Measurements from ENCODE around the gene GPC1.
A peak's percentile ranks its signal among the peaks of the same experiment; 100 is the strongest.

The GPC1 gene

DNA sequence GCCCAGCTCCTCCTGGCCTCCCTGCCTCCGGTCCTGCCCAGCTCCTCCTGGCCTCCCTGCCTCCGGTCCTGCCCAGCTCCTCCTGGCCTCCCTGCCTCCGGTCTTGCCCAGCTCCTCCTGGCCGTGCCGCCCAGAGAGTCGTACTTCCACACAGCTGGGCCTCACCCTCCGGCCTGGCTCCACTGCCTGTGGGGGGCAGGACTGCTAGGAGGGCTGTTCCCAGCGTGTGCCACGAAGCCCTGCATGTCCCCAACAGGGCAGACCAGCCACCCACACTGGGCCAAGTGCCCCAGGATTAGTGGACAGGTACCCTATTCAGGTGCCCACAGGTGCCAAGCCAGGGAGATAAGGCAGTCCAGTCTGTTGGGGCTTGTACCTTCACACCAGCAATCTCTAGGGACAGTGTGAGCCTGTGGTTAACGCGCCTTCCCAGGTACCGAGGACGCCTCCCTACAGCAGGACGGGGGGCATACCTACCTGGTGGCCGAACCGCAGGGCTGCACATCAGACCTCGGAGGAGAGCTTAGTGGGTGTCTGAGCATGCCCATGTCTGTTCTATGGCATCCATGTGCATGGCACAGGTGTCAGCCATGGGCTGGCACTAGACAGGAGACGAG is 5.3 kb downstream of the GPC1 start:
- no peak for DNase-seq

DNA sequence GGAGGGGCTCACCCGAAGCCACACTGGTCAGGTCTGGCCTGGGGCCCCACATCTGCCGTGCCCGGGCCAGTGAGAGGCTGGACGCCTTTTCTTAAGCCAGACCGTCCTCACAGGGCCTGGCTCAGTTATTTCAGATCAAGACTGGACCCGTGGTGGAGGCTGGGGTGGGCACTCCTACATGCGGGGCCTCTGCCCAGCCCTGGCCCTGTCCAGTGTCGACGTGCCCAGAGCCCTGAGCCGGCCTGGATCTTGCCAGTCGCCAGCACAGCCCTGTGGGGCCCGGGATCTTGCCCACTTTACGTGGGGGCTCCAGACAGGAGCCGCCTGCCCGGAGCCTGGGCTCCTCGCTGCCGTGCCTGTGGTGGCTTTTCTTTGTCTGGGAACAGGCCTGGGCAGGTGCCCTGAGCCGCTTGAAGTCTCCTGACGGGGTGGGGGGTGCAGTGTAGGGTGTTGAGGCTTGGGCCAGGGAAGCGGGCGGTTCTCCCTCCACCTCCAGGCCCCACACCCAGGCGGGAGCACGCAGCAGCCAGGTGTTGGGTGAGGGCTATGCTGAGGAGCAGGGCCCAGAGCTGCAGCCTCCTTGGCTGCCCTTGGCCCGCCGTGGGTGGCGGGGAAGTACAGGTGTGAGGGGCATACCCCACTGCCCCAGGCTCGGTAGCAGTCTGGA is 6.0 kb downstream of the GPC1 start:
- DNase-seq: no peak

DNA sequence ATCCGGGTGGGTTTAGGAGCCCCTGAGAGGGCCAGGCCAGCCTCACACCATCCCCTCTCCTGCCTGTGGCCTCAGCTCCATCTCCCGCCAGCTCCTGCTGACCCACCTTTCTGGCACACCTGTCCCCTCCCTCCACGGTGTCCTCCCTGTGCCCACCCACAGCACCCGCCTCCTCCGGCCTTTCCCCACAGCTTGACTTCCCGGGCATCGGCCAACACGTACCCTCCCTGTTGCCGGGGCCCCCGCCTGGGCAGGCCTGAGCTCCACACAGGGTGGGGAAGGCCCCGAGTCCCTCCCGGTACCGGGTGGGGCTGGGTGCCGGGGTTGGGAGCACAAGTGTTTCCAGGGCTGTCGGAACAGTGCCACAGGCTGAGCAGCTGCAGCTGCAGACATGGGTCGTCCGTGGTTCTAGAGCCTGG is 6.5 kb downstream of the GPC1 start:
- DNase-seq: no peak

DNA sequence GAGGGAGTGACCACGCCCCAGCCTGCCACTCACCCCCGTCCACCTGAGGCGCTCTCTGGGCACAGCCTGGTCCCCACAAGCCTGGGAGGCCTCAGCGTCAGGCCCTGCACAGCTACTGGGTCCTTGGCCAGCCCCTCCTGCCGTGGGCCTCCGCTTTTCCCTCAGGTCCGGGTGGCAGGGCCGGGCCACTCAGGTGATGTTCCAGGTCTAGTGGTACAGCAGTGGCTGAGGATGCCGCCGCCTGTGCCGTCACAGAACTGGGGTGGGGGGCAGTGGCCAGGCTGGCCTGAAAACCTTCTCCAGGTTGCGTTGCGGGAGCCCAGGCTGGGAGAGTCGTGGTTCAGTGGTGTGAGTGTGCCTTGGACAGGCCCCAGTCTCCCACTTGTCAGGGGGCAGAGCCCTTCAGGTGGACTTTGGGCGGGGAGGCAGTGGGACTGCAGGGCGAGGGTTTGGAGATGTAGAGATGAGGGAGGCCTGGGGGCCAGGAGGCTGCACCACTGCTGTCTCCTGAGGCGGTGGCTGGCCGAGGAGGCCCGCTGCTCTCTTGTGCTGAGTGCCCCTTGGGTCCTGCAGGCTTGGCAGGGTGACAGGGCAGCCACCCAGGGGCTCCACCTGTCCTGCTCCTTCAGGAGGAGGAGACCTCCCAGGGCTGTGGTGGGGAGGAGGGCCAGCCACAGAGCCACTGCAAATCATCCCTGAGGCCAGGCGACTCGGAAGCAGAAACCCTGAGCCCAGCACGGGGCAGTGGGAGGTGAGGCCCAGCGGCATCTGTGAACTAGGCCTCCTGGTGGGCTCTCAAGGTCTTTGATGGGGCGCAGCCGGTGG is 7.6 kb downstream of the GPC1 start:
- no peak for DNase-seq

DNA sequence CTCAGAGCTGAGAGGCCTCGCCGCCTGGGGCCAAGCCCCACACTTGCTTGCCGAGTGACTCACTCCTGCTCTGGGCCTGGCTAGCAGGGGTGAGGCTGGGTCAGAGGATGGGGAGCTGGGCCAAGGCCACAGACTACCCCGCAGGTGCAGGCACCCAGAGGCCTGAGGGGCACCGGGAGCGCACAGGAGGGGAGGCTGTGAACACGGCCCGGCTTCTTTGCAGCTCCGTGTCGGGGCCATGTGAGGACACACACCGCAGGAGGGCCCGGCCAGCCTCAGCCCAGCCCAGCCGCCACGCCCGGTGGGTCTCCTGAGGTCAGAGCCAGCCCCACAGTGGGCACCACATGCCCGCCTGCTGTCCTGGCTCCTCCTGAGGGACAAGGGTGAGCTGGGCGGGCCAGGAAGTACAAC is 8.4 kb downstream of the GPC1 start:
- DNase-seq: no peak

DNA sequence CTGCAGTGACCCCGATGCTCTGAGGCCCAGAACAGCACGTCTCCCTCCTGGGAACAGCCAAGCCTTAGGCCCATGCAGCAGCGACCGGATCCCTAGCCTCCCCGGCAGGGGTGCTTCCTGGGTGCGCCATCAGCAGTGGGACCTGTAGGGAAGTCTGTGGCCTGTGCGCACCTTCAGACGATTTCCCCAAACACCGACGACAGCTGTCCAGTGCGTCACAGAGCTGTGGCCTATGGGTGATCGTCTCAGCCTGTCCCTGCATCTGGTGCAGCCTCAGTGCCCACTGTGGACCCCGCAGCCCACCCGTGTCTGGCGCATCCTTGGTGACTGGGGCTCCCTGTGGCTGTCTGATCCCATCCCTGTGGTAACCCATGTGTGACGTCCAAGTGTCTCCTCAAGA is 9.0 kb downstream of the GPC1 start:
- DNase-seq: no peak

DNA sequence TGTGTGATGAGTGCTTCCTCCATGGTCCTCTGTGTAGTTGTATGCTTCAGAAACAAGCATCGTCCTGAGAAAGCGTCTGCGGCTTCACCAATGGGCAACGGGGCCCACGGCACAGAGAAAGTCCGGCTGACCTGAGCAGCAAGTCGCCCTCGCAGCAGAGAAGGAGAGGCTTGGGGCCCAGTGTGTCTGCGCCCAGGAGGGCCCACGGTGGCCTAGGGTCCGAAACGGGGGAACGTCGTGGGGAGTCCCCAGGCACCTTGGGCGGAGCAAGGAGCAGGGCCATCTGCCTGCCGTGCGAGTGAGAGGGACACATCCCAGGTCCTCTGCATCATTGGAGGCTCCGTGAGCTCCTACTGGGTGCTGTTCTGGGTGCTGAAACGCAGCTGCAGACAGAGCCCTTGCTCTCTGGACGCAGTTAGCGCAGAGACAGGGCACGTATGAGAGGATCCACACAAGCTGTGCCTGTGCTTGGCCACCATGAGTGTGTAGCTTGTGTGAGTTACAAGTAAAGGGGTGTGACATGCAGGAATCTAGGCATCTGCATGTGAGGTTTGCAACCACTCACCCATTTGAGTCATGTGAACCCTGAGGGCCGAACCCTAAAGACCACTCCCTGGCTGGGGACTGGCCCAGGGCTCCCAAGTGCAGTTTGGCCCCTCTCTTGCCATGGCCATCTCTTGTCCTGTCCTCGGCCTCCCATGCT is 10.6 kb downstream of the GPC1 start:
- no peak for DNase-seq

DNA sequence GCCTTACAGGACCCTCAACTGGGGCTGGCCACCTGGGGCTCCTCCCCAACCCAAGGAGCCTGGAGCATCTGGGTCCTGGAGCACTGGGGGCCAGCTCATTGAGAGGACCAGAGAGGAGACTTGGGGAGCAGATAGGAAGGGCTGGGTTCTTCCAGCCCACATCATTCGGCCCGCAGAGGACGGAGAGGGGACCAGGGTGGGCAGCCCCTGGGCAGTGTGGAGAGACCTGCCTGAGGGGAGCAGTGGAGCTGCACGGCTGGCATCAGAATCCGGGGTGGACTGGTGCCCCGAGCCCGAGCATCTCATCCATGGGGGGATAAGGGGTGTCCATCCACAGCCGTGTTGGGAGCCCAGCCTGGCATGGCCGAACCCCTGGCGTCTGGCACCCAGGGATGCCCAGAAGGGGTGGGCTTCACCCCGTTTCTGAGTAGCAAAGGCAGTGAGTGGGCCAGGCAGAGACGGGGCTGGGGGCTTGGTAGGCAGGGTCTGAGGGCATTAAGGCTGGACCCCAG is 11.3 kb downstream of the GPC1 start:
- no peak for DNase-seq

DNA sequence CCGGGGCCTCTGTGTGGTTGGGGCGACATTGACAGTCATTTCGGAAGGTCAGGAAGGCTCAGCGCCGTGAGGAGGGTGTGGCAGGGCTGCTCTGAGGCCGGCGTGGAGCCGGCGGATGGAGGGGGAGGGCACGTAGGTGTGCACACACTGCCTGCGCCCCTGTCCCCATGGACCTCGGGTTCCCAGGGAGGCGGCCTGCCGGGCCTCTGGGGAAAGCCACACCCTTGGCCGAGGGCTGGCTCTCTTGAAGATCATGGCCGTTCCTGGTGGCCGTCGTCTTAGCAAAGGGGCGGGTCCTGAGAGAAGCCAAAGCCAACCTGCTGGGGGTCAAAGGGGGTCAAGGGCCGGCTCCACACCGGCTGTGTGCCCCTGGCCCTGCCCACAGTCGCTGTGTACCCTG is 11.9 kb downstream of the GPC1 start:
- no peak for DNase-seq

DNA sequence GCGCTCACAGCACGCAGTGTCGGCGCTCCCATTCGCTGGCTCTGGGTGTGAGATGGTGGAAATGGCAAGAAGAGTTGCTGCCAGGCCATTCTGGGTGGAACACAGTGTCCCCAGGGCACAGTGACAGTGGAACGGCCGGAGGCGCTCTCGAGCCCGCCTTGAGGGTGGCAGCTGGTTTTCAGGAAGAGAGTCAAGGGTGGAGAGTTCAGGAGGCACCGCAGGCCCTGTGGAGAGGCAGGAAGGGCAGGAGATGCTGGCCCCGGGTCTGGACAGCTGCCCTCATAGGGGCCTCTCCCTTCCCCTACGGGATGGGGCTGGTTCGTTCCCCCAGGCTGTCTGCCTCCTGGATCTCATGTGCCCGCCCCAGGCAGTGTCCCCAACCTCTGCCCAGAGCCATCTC is 12.5 kb downstream of the GPC1 start:
- no peak for DNase-seq

DNA sequence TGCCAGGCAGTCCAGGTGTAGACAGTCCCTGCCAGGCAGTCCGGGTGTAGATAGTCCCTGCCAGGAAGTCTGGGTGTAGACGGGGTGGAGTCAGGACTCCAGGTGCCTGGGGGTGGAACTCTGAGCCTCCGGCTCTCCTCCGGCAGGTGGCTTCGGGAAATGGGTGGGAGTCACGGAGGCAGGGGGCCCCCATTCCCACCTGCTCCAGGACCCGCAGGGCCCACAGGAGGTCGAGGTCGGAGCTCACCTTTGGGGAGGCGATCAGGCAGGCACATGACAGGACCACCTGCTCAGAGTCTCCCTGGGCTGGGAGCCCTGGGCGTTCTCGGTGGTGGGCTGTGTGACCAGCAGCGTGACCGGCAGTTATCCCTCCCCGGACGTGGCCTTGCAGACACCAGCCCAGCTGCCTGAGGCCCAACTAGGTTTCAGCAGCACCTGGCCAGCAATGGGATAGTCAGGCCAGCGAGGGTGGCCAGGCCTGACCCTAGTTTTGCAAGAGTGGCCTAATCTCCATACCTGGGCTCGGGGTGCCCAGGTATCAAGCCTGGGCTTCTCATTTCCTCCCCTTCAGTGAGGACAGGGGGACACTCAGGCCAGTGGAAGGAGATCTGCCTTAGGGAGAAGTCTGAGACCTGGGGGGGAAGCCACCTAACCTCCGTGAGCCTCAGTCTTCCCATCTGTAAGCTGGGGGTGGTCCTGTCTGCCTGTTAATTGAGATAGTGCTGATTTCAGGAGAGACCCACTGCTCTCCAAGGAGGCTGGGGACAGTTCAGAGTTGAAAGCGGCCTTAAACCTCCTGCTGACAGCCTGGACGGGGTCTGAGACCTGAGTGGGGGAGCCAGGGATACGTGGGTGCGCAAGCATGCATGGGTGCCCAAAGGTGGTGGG is 13.2 kb downstream of the GPC1 start:
- DNase-seq: no peak

DNA sequence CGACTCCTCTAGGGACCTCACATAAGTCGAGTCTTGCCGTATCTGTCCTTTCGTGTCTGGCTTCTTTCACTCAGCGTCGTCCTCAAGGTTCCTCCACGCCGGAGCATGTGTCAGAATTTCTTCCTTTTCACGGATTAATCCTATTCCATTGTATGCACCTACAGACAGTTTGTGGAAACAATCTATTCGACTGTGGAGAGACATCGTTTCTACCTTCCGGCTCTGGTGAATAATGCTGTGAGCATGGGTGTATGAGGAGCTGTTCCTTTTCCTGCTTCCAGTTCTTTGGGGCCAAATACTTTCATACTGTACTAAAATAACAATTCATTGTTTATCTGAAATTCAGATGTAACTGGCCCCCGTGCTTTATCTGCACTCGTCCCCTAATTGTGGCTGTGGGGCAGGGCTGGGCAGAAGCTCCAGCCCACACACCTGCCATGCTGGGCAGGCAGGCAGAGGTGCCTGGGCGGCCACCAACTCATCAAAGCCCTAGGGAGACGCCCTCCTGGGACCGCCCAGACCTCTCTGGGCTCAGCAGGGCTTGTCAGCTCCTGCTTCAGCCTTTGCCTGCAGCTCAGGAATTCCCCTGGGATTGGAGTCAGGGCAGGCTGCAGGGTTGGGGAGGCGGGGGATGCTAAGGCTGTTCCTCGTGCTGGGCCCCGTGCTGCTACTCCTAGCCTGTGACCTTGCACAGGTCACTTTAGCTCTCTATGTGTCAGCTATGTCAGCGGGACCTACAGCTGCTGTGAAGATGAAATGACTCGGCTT is 14.5 kb downstream of the GPC1 start:
- no peak for DNase-seq

DNA sequence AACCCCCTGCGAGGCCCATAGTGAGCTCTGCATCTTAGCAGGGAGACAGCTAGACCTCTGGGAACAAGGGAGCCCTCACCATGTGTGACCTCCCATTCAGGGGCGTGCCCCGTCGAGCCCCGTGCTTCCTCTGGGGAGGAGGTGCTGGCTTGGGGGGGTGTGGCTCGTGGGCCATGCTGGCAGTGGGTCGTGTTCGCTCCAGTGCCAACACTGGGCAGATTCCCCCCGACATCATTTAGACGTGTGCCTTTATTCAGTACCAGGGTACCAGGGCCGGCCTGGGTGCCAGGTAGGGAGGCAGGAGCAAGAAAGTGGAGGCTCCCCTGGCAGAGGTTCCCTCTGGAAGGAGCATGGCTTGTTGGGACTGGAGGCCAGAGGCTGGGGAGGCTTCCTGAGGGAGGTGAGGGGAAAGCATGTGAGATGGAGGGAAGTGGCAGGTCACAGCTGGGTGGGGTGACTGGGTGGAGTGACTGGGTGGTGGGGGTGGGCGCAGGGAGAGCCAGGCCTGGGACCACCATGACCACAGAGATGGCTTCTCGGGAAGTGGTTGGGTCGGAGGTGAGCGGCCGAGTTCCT is 15.2 kb downstream of the GPC1 start:
- DNase-seq: no peak

DNA sequence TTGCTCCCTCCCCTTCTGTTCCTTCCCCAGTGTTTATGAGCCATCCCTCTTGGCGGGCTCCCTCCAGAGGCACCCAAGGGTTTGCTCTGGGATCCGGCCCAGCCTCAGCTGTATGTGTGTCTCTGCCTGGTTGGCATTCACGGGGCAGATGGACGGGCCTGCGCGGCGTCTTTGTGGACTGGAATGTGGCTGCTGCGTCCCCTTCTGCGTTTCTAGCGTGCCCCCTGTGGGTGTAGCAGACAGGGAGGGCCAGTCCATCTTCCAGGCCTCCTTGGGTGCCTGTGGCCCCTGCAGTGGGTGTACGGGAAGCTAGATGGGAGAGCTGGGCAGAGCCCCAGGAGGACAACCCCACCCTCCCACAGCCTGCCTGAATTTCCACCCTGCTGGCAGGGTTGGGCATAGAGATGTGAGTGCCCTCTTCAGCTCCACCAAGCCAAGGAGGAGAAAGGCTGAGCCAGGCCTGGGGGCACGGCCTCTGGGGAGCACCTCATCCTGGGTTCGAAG is 15.7 kb downstream of the GPC1 start:
- peak in 15 of 56 donors; percentile 22 to 60 (median 37) for DNase-seq

DNA sequence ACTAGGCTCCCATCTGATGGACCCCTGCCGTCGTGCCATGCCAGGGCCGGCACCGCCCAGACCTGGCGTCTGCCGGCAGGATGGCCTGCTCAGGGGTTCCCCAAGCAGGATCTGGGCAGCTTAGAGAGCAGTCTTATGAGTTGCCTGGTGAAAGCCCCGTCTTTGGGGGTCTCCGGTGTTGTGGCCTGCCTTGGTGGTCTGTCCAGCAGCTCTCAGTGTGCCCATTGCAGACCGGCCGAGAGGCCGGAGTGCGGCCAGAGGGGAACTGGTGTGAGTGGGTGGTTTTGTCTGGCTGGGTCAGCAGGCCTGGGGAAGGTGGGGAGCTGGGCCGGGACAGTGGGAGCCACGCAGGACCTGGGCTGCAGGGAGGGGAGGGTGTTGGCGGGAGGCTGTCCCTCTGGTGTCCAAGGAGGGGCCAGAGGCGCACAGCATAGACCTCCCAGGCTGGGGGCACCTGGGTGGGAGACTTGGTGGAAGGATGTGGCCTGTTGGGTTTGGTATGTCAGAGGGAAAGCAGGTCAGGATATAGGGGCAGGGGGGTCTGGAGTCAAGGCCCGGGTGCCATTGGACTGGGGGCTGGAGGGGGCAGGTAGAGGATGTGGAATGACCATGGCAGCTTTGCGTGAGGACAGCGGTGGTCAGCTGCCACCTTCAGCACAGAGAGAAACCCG is 16.5 kb downstream of the GPC1 start:
- DNase-seq: no peak

DNA sequence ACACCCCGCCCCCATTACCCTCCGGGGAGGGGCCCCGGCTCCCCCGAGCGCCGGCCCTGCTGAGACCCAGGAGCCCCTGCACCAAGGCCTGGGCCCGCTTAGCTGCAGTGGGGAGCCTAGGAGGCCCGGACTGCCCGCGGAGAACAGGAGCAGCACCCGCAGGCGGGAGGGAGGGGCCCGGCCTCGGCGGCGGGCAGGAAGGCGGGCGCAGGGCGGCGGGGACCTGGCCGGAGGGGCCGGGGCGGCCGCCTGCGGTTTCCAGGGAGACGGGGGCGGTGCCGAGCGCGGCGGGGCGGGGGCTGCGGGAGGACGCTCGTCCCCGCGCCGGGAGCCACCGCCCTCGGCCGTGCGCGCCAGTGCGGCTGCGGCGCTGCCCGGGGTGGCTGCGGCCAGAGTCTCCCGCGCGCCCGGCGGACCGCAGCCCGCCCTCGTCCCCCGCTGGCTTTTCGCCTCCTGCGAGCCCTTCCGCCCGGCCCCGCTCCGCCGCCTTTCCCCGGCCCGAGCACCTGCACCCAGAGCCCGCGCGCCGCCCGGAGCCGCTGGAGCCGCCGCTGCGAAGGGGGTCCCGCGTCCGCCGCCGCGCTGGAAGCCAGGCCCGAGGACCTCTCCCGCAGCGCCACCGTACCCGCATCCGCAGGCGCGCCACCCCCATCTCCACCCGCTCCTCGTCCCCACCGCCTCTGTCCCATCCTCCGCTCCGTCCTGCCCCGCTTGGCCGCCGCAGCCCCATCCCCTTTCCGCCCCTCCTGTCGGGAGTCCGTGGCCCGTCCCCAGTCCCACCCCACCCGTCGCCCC is 17.2 kb downstream of the GPC1 start:
- peak in 36 of 56 donors; percentile 19 to 84 (median 56) for DNase-seq

DNA sequence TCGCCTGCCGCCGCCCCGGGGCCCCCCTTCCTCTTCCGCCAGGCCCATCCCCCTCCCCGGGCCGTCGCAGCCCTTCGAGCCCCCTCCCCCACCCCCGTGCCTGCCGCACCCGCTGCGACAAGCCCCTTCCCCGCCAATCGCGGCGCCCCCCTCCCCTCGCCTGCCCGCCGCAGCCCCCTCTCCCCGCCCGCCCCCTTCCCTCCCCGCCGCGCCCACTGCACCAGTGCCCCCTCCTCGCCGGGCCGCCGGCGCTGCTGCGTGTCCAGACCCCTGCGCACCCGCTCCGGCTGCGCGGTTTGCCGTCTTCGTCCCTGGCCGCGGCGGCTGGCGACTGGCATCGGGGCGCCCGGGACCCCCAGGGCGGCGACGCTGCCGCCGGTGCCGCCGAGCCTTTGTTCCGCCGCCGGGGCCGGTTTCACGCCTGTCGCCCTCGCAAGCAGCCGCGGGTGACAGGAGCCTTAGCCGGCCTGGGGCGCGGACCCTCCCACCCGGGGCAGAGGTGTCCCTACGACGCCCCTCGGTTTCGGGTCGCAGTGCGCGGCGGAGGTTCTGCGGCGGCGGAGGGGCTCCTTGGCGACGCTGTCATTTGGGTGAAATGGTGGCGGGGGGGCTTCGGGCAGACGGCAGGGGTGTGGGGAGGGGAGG is 18.1 kb downstream of the GPC1 start:
- no peak for DNase-seq

Data from nucleus accumbens (tissue), 56 donors.